HG02642 (cell line): Measurements from ENCODE around the gene RINL.
A peak's percentile ranks its signal among the peaks of the same experiment; 100 is the strongest.
"Not testable (repeated sequence)": the region's sequence is repeated elsewhere in the genome, so short reads cannot be mapped to it uniquely, and the experiment has no call there.

Experiments used
- ATAC-seq: cut with Tn5 transposase; IDR thresholded peaks from one replicate; pipeline ENCODE4 v1.9.1; 2021; ENCODE audit warnings: mild to moderate bottlenecking; ENCODE audit not compliant: unreplicated experiment, poor library complexity

Gene RINL

GRCh38 chr19:38879400-38879751 lies 1.3 kb upstream of the RINL start:
- ATAC-seq = no peak

GRCh38 chr19:38878575-38879399 lies 712 bp upstream of the RINL start:
- peak; percentile 17 for ATAC-seq

GRCh38 chr19:38875656-38876395 lies 2.2 kb downstream of the RINL start:
- ATAC-seq = no peak

GRCh38 chr19:38873400-38873799 lies 4.7 kb downstream of the RINL start:
- not testable (repeated sequence) for ATAC-seq

- no peak for ATAC-seq
Measured at GRCh38 chr19:38870612-38871011, 7.5 kb downstream of the RINL start.

GRCh38 chr19:38869836-38870607 lies 8.1 kb downstream of the RINL start:
- peak; percentile 72 for ATAC-seq

- no peak for ATAC-seq
Measured at GRCh38 chr19:38869160-38869835, 8.8 kb downstream of the RINL start.

GRCh38 chr19:38868551-38868950 lies 9.5 kb downstream of the RINL start:
- no peak for ATAC-seq

- no peak for ATAC-seq
Measured at GRCh38 chr19:38867171-38867780, 10.8 kb downstream of the RINL start.

GRCh38 chr19:38862321-38863059 lies 15.6 kb downstream of the RINL start:
- ATAC-seq = no peak

GRCh38 chr19:38861368-38861767 lies 16.7 kb downstream of the RINL start:
- ATAC-seq = no peak

GRCh38 chr19:38859631-38860204 lies 18.4 kb downstream of the RINL start:
- ATAC-seq = not testable (repeated sequence)

- ATAC-seq = no peak
Measured at GRCh38 chr19:38856813-38857212, 21.3 kb downstream of the RINL start.

- not testable (repeated sequence) for ATAC-seq
Measured at GRCh38 chr19:38855751-38856150, 22.3 kb downstream of the RINL start.

- not testable (repeated sequence) for ATAC-seq
Measured at GRCh38 chr19:38854961-38855360, 23.1 kb downstream of the RINL start.

- no peak for ATAC-seq
Measured at GRCh38 chr19:38853214-38853613, 24.9 kb downstream of the RINL start.

GRCh38 chr19:38852231-38853044 lies 25.6 kb downstream of the RINL start:
- ATAC-seq = no peak

GRCh38 chr19:38851622-38852230 lies 26.3 kb downstream of the RINL start:
- peak; percentile 28 for ATAC-seq
